Esophagus squamous epithelium (tissue), 5 donors: ENCODE data around the gene CIZ1. TPM values are rescaled to one million over a fixed set of nuclear protein-coding genes. Genes with fewer than 3 reads are reported as not detected.
A peak's percentile ranks its signal among the peaks of the same experiment; 100 is the strongest.

Experiments
- DNase-seq: peaks from one replicate; lab custom pipeline; 2025; lab: John Stamatoyannopoulos, UW
- H3K27ac ChIP-seq, 4 donors: fragments of 200-600 bp; sonication (generic); one replicate each; pipeline ENCODE4 v1.5.1; 2016 to 2019; ENCODE audit warnings: mild to moderate bottlenecking in 1 of 4
- H3K27me3 ChIP-seq, 4 donors: fragments of 200-600 bp; sonication (generic); 1 replicate in 3 of 4; 2 replicates in 1 of 4; pipeline versions ENCODE4 v1.5.1 to v1.6.0; 2017 to 2021; ENCODE audit warnings: antibody characterized with exemption in 1 of 4
- H3K36me3 ChIP-seq, 3 donors: fragments of 200-600 bp; sonication (generic); one replicate each; pipeline ENCODE4 v1.5.1; 2016 to 2019
- H3K4me1 ChIP-seq, 3 donors: fragments of 200-600 bp; sonication (generic); one replicate each; pipeline ENCODE4 v1.5.1; 2017 to 2019
- H3K4me3 ChIP-seq, 4 donors: fragments of 200-600 bp; sonication (generic); 1 replicate in 3 of 4; 2 replicates in 1 of 4; pipeline ENCODE4 v1.5.1; 2016 to 2019; ENCODE audit warnings: mild to moderate bottlenecking in 2 of 4, moderate library complexity in 1 of 4
- H3K9me3 ChIP-seq, 3 donors: fragments of 200-600 bp; sonication (generic); one replicate each; pipeline ENCODE4 v1.5.1; 2016 to 2019
- CTCF ChIP-seq, 6 experiments: fragments of 450-650 bp in 4 of 6; fragments of 200-600 bp in 2 of 6; sonication (generic) in 2 of 6; IDR thresholded peaks; one replicate each; pipeline ENCODE4 v1.5.1; 2016 to 2019; ENCODE audit warnings: antibody characterized with exemption in 6 of 6, mild to moderate bottlenecking in 4 of 6, moderate library complexity in 4 of 6
- POLR2A ChIP-seq, 4 donors: fragments of 450-650 bp; IDR thresholded peaks; one replicate each; pipeline ENCODE4 v1.6.1; 2017; ENCODE audit warnings: antibody characterized with exemption in 4 of 4, mild to moderate bottlenecking in 4 of 4, moderate library complexity in 3 of 4
- WGBS, 2 donors: methylation state at CpG; one replicate each; pipeline ENCODE4 v1.1.5; 2018; 5-methylcytosine and 5-hydroxymethylcytosine counted together
- intact Hi-C: fragments of 100-400 bp; cut with DNase I; formaldehyde crosslinking; loops from one replicate; pipeline ENCODE4 v1.15.0; 2022
- total RNA-seq, 4 donors: library from RNA; depleted of rRNA; stranded (reverse); fragments of >200 nt; gene quantifications; one replicate each; pipeline ENCODE4 v1.1.0, GENCODE V29; 2016
- donor health status: DM: yes; HTN: yes; CAD: no.

The CIZ1 gene
- total RNA-seq, 4 donors from 2014 or later, result 31.0 to 74.6 (median 43.7) TPM

- TF ChIP-seq POLR2A (IDR thresholded peaks at IDR 0.05) (no peak), CTCF (IDR thresholded peaks at IDR 0.05) (no peak)
- Histone ChIP-seq H3K9me3 (no peaks in the 10 kb centered on the region), H3K4me3 (no peak overlapping the region), H3K27me3 (no peaks in the 10 kb centered on the region), H3K36me3 (peaks cover 21 to 55% (median 22%) of the 10 kb centered on the region in 3 donors), H3K27ac (no peak overlapping the region), H3K4me1 (peaks cover 11 to 41% (median 15%) of the 10 kb centered on the region in 3 donors)
- intact Hi-C loops, result no loop called here
- no peak for DNase-seq
- WGBS, 2 donors, result 84 to 89% methylated on average over 7 to 8 of the region's 10 CpGs
Observed at GRCh38 chr9:128162215-128163026, 29.0 kb downstream of the CIZ1 start.

GRCh38 chr9:128161215-128161902 lies 30.0 kb downstream of the CIZ1 start:
- Histone ChIP-seq H3K9me3 (no peaks in the 10 kb centered on the region), H3K27me3 (no peaks in the 10 kb centered on the region), H3K27ac (no peak overlapping the region), H3K4me3 (peak overlapping the region in 2 of 4 donors; percentile 62 to 73), H3K36me3 (peaks cover 11 to 44% (median 15%) of the 10 kb centered on the region in 3 donors), H3K4me1 (peaks cover 11 to 41% (median 15%) of the 10 kb centered on the region in 3 donors)
- 80 to 81% methylated on average over 13 of the region's 13 CpGs for WGBS, 2 donors
- no peak for DNase-seq
- intact Hi-C loops, result no loop called here
- TF ChIP-seq POLR2A (IDR thresholded peaks at IDR 0.05), result no peak
- no peak for TF ChIP-seq CTCF (IDR thresholded peaks at IDR 0.05)

- intact Hi-C loops, result no loop called here
- no peak for DNase-seq
- peaks cover 5 to 37% (median 15%) of the 10 kb centered on the region in 3 donors for H3K36me3 ChIP-seq
- peak overlapping the region; percentile 81 to 90 (median 88) for H3K27ac ChIP-seq
- peak overlapping the region; percentile 59 to 89 (median 68) for H3K4me3 ChIP-seq
- no peaks in the 10 kb centered on the region for H3K27me3 ChIP-seq
- no peaks in the 10 kb centered on the region for H3K9me3 ChIP-seq
- TF ChIP-seq POLR2A (IDR thresholded peaks at IDR 0.05) (no peak), CTCF (IDR thresholded peaks at IDR 0.05) (no peak)
- H3K4me1 ChIP-seq, result peaks cover 11 to 41% (median 15%) of the 10 kb centered on the region in 3 donors
- WGBS, 2 donors, result 0% methylated on average over 11 of the region's 23 CpGs; no CpG with 5 or more reads in 1 of the 2 donors
Observed at GRCh38 chr9:128160603-128160987, 30.8 kb downstream of the CIZ1 start.

GRCh38 chr9:128159784-128160602 lies 31.4 kb downstream of the CIZ1 start, which contains the start of gene BBLN:
BBLN (plus strand) TSS chr9:128160265; CDS start chr9:128160408, 143 bp downstream.
- Histone ChIP-seq H3K36me3 (peaks cover 0 to 31% (median 15%) of the 10 kb centered on the region in 3 donors), H3K9me3 (no peaks in the 10 kb centered on the region), H3K27me3 (no peaks in the 10 kb centered on the region), H3K4me1 (peaks cover 11 to 41% (median 15%) of the 10 kb centered on the region in 3 donors), H3K27ac (peak within 1 kb of the TSS; percentile 81 to 90 (median 88)), H3K4me3 (peak within 1 kb of the TSS; percentile 59 to 89 (median 68))
- WGBS, 2 donors, result 0% methylated on average over 3 to 16 of the region's 77 CpGs
- peak; percentile 75 for DNase-seq
- intact Hi-C loops, result no loop called here
- TF ChIP-seq CTCF (IDR thresholded peaks at IDR 0.05), result no peak
- TF ChIP-seq POLR2A (IDR thresholded peaks at IDR 0.05), result peak in 3 of 4 donors; percentile 53 to 78 (median 66)
